GM21423 (cell line): ENCODE measurements around the gene TMEM258.

Experiments
- ATAC-seq: cut with Tn5 transposase; IDR thresholded peaks from one replicate; pipeline ENCODE4 v1.9.1; 2021; ENCODE audit warnings: mild to moderate bottlenecking, moderate library complexity; ENCODE audit not compliant: unreplicated experiment

TMEM258 gene

DNA sequence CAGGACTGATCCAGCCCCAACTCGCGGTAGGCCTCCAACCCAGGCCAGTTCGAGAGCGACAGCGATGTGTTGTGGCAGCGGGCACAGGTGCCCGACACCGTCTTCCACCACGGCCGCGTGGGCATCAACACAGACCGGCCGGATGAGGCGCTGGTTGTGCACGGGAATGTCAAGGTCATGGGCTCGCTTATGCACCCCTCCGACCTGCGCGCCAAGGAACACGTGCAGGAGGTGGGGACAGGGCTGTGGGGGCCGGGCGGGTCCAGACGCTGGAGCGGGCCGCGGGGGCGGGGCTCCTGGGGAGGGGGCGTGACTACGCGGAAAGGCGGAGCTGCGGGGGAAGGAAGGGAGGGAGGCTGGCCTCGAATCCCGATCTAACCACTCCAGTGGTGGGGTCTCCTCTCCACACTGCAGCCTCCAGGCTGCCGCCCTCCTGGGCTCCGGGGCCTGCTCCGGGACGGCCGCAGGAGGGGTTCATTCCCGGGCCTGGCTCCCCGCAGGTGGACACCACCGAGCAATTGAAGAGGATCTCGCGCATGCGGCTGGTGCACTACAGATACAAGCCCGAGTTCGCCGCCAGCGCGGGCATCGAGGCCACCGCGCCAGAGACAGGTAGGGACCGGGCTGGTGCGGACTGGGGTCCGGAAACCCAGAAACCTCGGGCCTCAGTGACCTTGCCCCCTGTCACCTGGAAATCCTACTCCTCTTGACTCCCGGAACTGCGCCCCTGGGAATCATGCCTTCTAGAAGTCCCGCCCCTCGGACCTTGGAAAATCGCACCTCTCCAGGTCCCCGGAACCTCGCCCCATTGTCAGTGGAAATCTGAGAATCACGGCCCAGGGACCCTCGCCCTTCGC is 14.9 kb downstream of the TMEM258 start:
- ATAC-seq = no peak

DNA sequence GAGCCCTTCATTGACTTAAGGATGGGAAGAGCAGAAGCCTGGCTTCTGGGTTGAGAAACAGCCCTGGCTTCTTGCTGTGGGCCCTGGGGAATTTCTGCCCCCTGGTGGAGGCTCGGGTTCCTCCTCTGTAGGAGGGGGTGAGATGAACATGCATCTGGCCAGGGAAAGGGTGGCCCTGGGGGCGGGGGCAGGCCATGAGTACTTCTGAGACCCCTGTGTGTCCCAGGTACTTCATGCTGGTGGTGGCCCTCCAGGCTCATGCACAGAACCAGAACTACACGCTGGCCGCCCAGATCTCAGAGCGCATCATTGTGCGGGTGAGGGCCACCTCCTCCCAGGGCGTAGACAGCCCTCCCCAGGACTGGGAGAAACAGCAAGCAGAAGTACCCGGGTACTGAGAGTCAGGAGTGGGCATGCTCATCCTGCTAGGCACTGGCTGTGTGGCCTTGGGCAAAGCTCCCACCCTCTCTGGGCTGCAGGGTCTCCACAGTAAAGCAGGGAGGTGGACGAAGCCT is 15.8 kb downstream of the TMEM258 start:
- no peak for ATAC-seq

- no peak for ATAC-seq
Observed at GRCh38 chr11:61775606-61776554, 16.5 kb downstream of the TMEM258 start.

DNA sequence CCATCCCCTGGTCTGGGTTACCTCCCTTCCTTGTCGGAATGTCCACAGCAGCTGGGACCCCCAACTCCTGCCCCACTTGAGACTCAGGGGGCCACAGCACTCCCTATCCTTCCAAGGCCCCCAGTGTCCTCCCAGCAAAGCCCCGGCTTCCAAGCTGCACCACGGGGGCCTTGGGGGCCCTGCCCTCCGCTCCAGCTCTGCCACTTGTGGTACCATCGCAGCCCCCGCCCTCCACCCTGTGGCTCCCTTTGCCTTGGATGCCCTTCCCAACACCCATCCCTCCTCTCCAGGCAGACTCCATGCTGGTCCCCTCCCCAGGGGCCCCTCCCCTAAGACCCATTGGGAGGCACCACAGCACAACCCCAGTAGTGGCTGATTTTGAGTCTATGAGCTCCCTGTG is 17.3 kb downstream of the TMEM258 start:
- no peak for ATAC-seq

DNA sequence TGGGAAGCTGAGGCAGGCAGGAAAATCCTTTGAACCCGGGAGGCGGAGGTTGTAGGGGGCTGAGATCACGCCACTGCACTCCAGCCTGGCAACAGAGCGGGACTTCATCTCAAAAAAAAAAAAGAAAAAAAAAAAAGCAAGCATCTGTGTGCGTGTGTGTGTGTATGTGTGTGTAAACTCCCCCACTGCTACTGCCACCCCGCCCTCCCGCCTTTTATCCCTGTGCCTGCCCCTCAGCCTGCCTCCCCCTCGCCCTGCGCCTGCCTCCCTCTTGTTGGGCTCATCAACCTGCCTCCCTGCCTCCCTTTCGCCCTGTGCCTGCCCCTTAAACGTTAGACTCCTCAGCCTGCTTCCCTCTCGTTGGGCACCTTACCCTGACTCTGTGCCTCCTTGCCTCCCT is 18.0 kb downstream of the TMEM258 start:
- ATAC-seq = no peak

DNA sequence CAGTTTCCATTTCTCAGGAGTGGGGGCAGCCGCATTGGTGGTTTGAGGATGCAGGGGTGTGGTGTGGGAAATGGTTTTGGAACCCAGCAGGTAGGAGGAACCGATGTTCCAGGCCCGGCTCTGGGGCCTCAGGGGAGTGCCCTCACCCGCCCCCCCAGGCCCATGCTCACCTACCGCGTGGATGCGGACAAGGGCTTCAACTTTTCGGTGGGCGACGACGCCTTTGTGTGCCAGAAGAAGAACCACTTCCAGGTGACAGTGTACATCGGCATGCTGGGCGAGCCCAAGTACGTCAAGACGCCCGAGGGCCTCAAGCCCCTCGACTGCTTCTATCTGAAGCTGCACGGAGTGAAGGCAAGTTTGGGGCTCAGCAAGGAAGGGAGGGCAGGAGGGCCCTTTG is 18.6 kb downstream of the TMEM258 start:
- ATAC-seq = no peak

- ATAC-seq = no peak
Observed at GRCh38 chr11:61773356-61773755, 19.0 kb downstream of the TMEM258 start.

- ATAC-seq = no peak
Observed at GRCh38 chr11:61771985-61772455, 20.4 kb downstream of the TMEM258 start.

DNA sequence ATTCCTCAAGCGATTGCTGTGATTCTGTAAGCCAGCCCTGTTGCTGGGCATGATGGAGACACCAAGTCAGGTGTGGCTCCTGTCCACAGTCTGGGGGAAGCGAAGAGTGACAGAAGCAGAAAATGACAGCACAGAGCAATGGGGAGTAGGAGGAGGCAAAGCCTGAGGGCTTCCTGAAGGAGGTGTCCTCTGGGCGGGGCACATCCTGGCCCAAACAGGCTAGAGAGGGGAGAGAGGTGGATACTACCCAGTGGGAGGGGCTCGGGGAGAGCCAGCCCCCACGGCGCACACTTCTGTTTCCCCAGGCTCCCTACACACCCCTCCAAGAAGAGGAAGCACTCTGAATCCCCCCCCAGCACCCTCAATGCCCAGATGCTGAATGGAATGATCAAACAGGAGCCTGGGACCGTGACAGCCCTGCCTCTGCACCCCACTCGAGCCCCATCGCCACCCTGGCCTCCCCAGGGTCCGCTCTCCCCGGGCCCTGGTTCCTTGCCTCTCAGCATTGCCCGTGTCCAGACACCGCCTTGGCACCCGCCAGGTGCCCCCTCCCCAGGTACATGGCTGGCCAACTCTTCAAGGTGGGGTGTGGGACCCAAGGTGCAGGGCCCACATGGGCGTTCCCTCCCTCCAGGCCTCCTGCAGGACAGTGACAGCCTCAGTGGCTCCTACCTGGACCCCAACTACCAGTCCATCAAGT is 21.1 kb downstream of the TMEM258 start:
- no peak for ATAC-seq

DNA sequence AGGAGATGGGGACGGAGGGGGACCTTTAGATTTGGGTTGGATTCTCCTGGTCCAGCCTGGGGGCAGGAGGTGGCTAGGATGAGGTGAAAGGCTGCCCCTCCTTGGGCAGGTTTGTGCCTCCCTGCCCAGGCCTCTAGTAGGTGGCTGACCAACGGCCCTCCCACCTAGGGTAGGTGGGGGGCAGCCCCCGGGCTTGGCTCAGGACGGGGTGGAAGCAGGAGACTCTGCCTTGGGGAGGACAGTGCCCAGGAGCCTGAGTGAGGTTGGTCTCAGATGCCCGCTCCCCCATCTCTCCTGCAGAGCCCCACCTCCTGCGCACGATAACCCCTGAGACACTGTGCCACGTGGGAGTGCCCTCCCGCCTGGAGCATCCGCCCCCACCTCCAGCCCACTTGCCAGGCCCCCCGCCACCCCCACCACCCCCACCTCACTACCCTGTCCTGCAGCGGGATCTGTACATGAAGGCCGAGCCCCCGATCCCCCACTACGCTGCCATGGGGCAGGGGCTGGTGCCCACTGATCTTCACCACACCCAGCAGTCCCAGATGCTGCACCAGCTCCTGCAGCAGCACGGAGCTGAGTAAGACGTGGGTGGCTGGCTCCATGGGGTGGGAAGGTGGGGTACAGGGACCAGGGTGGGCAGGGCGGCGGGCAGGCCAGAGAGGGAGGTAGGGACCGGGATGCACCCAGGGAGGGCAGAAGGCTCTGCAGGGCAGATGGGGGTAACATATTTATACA is 22.3 kb downstream of the TMEM258 start:
- ATAC-seq = no peak

DNA sequence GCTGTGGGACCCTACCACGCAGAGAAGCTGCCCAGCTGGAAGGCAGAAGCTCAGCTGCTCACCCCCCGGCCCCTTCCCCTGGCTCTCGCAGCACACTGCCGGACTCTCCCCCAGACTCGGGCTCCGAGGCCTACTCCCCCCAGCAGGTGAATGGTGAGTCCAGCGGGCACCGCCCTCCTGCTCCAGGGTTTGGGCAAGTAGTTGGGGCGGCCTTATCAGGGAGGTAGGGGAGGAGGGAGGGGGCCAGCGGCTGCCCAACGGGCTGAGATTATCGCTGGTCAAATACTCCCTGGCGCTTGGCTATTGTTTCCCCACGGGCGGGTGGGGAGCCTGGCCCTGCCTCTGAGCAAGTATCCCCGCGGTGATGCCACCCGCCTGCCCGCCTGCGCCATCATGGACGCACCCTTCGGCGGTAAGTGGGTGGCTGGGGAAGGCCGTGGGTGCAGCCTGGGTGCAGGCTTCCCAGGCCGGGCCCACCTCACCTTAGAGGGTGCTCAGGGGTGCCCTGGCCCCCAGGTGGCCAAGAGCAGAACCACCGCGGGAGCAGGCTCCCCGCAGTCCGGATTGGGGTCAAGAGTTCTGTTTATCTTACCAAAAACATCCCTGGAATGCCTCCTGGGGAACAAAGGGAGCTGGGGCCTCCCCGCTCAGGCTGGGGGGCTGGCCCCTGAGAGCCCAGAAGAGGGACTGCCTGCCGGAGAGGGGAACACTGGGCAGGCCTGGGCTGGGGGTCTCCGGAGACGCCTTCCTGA is 23.1 kb downstream of the TMEM258 start:
- no peak for ATAC-seq

- no peak for ATAC-seq
Observed at GRCh38 chr11:61768376-61769076, 23.9 kb downstream of the TMEM258 start.

DNA sequence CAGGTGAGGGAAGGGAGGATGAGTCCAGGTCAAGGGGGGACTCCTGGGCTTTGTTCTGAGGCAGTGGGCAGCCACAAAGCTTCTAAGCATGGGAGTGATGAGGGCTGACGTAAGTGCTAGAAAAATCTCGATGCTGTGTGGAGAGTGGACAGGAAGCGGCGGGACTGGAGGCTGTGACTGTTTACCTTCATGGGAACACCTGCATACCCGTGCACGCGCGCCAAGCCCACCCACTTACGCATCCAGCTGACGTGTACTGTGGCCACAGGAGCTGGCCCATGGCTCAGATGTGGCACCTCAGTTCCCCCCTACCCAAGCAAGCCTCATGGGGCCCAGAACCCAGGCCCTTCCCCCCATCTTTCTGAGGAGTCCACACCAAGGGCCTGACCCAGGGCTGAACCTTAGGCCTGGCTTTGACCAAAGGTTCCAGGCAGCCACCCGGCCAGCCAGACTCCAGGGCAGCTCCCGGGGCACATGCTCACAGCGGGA is 26.0 kb downstream of the TMEM258 start:
- ATAC-seq = no peak

DNA sequence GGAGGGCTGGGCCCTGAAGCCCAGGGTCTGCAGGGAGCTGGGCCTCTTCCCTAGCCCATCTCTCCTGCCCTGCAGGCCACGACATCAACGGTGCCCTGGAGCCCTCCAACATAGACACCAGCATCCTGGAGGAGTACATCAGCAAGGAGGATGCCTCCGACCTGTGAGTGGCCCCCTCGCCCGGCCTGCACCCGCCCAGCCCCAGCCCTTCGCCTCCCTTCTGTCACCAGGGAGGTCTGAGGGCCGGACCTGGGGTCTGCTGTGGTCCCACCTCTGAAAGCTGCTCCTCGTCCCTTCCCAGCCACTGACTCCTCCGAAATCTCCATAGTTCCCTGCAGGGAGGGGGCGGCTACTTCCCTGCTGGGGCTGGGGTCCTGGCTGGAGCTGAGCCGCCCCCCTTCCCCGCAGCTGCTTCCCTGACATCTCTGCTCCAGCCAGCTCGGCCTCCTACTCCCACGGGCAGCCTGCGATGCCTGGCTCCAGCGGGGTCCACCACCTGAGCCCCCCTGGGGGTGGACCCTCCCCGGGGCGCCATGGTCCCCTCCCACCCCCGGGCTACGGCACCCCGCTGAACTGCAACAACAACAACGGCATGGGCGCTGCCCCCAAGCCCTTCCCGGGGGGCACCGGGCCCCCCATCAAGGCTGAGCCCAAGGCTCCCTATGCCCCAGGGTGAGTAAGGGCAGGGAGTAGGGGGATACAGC is 26.7 kb downstream of the TMEM258 start:
- no peak for ATAC-seq

DNA sequence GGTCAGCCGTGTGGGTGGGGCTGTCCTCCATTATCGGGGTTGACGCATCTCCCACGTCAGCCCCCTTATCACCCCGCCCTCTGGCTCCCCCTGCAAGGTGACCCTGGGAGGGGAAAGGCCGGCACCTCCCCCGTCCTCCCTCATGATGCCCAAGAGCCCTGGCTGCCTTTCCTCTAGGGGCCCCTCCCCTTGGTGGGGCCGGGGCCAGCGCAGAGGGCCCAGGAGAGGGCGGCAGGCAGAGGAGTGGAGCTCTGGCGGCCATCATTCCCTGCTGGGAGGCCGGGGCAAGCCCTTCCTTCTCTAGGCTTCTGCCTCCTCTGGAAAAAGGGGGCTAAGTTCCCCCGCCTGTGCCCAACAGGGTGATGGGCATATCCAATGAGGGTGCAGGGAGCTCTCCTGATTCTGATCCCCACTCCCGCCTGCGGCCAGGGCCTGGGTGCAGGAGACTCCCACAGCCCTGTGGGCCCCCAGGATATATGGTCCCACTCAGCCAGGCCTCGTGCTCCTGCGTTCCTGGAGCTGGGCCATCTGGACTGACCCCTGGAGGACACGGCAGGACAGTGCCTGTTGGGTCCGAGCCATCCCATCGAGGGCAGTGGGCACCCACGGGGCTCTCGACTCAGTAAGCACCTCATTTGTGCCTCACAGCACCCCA is 27.7 kb downstream of the TMEM258 start:
- no peak for ATAC-seq

GRCh38 chr11:61763930-61764605 is 28.3 kb downstream of the TMEM258 start:
- no peak for ATAC-seq

GRCh38 chr11:61762798-61763197 is 29.6 kb downstream of the TMEM258 start:
- no peak for ATAC-seq
